ENCODE data around the gene SFSWAP.

Gene SFSWAP

DNA sequence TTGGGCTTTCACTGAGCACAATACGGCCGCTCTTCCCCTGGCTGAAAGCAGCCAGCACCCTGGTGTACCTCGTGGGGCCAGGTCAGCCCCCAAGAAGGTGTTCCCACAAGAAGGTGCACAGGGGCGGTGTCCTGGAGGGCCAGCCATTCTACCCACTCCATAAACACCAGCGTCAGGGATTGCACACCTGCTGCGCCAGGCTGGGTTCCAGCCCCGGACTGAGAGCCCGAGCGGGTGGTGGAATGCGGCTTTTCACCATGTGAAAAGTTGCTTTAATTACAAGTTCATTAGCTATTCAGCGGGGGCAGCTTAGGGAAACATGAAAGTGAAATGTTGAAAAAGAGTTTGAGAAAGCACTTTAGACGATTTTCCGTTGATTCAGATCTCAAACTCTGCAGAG lies 99.8 kb downstream of the SFSWAP start:
- TF ChIP-seq, protein P1, sequence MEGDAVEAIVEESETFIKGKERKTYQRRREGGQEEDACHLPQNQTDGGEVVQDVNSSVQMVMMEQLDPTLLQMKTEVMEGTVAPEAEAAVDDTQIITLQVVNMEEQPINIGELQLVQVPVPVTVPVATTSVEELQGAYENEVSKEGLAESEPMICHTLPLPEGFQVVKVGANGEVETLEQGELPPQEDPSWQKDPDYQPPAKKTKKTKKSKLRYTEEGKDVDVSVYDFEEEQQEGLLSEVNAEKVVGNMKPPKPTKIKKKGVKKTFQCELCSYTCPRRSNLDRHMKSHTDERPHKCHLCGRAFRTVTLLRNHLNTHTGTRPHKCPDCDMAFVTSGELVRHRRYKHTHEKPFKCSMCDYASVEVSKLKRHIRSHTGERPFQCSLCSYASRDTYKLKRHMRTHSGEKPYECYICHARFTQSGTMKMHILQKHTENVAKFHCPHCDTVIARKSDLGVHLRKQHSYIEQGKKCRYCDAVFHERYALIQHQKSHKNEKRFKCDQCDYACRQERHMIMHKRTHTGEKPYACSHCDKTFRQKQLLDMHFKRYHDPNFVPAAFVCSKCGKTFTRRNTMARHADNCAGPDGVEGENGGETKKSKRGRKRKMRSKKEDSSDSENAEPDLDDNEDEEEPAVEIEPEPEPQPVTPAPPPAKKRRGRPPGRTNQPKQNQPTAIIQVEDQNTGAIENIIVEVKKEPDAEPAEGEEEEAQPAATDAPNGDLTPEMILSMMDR (conservative IDR thresholded peaks at IDR 0.05; ENCODE audit: low read depth, low read length): no peak
- DNase-seq (ENCODE audit: low read depth): no peak
- H3K4me3 ChIP-seq (ENCODE audit: low read depth, low read length): no peak overlapping the region

DNA sequence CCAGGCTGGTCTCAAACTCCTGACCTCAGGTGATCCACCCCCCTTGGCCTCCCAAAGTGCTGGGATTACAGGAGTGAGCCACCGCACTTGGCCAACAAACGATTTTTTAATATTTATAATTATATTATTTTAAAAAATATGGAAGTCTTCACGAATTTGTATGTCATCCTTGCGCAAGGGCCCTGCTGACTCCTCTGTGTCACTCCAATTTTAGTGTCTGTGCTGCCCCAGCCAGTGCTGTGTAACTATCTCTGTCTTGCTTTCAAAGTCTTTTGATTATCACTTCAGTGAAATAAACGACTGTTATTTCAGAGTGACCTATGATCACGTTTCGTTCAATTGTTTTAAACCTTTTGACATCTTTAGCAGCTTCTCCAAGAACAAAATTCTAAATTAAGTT lies 104.2 kb downstream of the SFSWAP start:
- no peak overlapping the region for H3K4me3 ChIP-seq (ENCODE audit: low read depth, low read length)
- TF ChIP-seq, protein P1 (conservative IDR thresholded peaks at IDR 0.05; ENCODE audit: low read depth, low read length): no peak
- no peak for DNase-seq (ENCODE audit: low read depth)

DNA sequence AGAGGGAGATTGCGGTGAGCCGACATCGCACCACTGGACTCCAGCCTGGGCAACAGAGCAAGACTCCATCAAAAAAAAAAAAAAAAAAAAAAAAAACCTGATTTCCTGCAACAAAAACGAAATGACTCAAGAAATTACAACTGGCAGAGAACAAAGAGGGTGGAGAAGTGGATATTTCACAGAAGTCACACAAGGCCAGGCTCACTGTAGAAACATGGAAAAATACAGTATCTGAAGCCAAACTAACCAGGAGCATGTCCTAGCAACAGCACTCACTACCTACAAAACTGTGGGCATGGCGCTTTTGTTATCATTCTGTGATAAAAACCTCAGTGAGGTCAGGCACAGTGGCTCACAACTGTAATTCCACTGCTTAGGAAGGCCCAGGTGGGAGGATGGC lies 105.6 kb downstream of the SFSWAP start:
- DNase-seq (ENCODE audit: low read depth): no peak
- TF ChIP-seq, protein P1 (conservative IDR thresholded peaks at IDR 0.05; ENCODE audit: low read depth, low read length): no peak
- H3K4me3 ChIP-seq (ENCODE audit: low read depth, low read length): no peak overlapping the region

DNA sequence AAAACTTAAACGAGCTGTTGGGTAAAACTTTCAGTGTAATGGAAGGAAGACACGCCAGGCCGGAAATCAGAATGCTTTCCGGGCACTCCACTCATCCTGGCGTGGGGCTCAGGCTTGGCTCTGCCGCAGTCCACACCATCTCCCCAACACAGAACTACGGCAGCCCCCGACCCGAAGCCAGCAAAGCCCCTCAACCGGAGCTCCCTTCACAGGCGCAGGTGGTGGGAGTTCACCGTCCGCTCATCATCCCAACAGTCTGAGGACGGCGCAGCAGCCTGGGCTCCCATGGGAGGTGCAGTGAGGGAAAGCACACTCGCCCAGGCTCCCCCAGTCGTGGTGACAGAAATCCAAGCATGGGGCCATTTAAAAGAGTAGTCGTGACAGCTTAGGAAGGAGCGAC lies 106.4 kb downstream of the SFSWAP start:
- DNase-seq (ENCODE audit: low read depth): no peak
- TF ChIP-seq, protein P1 (conservative IDR thresholded peaks at IDR 0.05; ENCODE audit: low read depth, low read length): no peak
- H3K4me3 ChIP-seq (ENCODE audit: low read depth, low read length): no peak overlapping the region

DNA sequence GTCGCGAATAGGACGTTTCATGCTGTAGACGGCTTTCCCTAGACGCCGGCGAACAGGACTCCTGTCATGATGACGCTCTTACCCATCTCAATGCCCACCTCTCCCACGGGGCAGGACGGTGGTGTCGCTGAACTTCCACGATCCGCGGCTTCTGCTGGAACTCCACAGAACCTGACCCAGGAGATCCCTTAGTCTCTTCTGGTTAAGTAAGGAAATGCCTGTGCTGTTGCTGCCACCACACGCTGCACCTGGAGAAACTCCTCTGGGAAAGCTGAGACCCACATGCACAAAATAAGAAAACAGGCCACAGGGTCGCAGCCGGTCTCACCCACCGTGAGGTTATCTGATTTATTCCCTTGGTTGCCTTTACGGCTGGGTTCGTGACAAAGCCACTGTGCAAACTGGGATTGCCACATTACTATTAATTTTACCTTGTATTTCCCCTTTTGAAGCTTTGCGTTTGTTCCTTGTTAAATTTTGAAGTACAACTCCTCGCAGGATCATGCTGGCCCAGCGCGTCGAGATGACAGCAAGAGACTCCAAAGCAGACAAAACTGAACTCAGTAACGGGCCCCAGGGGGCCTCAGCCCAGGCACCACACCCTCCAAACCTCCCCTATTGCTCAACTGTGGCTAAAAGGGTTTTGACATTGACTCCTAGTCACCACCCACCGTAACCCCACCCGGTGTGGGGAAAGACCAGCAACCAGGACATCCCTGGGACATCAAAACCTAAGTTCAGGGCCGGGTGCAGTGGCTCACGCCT lies 108.1 kb downstream of the SFSWAP start:
- DNase-seq (ENCODE audit: low read depth): no peak
- H3K4me3 ChIP-seq (ENCODE audit: low read depth, low read length): no peak overlapping the region
- TF ChIP-seq, protein P1 (conservative IDR thresholded peaks at IDR 0.05; ENCODE audit: low read depth, low read length): no peak

- TF ChIP-seq, protein P1 (conservative IDR thresholded peaks at IDR 0.05; ENCODE audit: low read depth, low read length): no peak
- no peak for DNase-seq (ENCODE audit: low read depth)
- no peak overlapping the region for H3K4me3 ChIP-seq (ENCODE audit: low read depth, low read length)
Observed at GRCh38 chr12:131824450-131824849, 113.6 kb downstream of the SFSWAP start.
